HG03039 (cell line): ENCODE data around the gene KCNN2.
A peak's percentile ranks its signal among the peaks of the same experiment; 100 is the strongest.

Experiments
- ATAC-seq: cut with Tn5 transposase; IDR thresholded peaks from one replicate; pipeline ENCODE4 v1.9.1; 2021; ENCODE audit warnings: mild to moderate bottlenecking, moderate library complexity; ENCODE audit not compliant: unreplicated experiment

Gene KCNN2

DNA sequence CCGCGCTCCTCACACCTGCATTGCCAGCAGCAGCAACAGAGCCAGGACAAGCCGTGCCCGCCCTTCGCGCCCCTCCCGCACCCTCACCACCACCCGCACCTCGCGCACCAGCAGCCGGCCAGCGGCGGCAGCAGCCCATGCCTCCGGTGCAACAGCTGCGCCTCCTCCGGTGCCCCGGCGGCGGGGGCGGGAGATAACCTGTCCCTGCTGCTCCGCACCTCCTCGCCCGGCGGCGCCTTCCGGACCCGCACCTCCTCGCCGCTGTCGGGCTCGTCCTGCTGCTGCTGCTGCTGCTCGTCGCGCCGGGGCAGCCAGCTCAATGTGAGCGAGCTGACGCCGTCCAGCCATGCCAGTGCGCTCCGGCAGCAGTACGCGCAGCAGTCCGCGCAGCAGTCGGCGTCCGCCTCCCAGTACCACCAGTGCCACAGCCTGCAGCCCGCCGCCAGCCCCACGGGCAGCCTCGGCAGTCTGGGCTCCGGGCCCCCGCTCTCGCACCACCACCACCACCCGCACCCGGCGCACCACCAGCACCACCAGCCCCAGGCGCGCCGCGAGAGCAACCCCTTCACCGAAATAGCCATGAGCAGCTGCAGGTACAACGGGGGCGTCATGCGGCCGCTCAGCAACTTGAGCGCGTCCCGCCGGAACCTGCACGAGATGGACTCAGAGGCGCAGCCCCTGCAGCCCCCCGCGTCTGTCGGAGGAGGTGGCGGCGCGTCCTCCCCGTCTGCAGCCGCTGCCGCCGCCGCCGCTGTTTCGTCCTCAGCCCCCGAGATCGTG is 517 bp downstream of the KCNN2 start:
- peak; percentile 10 for ATAC-seq

- no peak for ATAC-seq
Measured at GRCh38 chr5:114362977-114363761, 1.3 kb downstream of the KCNN2 start.

DNA sequence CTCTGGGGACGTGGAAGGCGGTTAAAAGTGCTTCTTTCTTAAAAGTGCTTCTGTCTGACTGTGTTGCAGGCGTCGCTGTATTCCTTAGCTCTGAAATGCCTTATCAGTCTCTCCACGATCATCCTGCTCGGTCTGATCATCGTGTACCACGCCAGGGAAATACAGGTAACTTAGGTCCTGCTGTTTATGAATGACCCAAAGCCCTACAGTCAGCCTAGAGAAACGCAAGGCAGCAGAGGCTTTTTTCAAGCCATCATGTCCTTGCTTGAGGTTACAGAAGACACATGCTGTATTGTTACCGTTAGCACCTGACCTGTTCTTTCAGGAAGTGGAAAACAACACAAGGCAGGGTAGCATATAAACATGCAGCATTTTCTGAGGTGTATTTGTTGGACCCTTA is 2.0 kb downstream of the KCNN2 start:
- ATAC-seq, result no peak

DNA sequence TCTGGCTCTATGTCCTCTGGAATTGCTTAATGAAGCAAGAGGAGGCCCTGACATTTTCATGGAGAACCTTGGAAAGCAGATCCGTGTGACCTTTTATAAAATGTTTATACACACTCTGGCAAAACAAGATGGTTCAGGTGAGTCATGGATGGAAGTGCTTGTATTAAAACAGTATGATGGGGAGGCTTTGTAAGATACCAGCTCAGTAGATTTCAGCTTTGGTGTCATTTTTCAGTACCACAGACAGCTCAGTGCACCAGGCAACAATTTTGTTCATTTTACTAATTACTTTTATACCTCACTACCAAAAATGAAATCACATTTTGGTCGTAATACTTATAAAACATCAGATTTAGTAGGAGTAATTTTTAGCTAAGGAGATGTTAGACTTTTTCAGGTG is 5.2 kb downstream of the KCNN2 start:
- no peak for ATAC-seq

DNA sequence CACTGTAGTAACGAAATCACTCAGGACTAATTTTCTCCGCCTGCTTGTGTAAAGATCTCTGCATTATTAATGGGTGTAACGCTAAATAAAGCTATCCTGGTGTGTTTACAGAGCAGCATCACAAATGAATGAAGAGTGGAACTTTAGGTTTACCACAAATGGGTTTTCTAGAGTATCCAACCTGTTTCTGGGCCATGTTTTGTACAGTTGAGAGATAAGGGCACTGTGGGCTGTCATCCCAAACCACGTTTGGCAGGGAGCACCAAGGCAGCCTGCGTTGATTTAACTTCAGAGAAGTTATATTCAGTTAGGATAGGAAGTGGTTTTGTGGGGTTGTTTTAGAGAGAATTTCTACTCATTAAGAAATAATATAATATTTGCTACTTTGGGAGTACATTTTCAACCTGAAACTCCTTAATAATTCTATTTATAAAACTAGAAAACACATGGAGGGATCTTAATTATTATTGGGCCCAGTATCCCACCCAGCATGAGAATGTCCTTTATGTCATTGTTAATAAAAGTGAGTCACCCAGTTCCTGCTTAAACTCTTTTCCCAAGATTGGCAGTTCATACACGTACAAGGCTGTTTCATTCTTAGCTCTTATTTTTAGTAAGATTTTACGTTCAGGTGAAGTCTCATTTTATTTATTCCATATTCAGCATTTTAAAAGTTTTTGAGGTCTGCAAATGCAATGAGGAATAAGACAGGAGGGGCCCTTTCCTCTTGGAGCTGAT is 8.0 kb downstream of the KCNN2 start:
- no peak for ATAC-seq

GRCh38 chr5:114377050-114377844 is 15.4 kb downstream of the KCNN2 start:
- no peak for ATAC-seq

- ATAC-seq, result no peak
Measured at GRCh38 chr5:114377946-114378345, 16.1 kb downstream of the KCNN2 start.

DNA sequence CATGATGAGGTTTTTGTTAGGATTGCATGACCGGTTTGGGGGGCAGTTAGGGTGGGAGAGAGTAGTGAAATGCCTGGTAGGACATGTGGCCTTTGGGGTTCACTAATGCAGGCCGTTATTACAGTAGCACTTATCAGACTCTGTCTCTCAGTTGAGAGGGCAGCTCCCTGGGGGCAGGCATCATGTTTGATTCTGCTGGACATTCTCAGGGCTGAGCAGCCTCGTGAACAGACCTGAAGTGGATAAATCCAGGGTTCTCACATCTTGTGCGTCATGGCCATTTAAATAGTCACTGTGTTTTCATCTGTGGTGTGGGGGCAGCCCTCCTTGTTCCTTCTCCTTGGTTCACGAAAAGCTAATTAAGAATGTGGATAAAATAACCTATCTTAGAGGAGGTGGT is 18.9 kb downstream of the KCNN2 start:
- no peak for ATAC-seq

- no peak for ATAC-seq
Measured at GRCh38 chr5:114387433-114387832, 25.6 kb downstream of the KCNN2 start.

- ATAC-seq, result no peak
Measured at GRCh38 chr5:114390431-114390830, 28.6 kb downstream of the KCNN2 start.

- ATAC-seq, result no peak
Measured at GRCh38 chr5:114391321-114391720, 29.5 kb downstream of the KCNN2 start.

DNA sequence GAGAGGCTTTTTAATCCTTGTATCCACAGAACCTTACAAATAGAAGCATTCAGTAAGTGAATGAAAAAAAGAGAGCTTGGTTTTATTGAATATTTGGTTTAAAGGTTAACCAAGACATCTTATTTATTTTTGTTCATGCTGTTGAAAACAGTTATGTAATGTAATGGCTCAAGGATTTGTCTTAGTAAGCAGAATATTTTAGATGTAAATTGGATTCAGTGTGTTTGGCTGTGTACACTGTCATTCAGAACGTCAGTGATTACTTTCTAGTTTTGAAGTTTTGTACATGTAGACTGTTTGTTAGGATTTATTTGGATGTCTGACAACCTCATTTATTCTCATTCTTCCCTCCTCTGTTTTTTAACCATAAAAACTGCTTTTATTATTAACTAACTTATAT is 31.3 kb downstream of the KCNN2 start:
- ATAC-seq, result no peak

DNA sequence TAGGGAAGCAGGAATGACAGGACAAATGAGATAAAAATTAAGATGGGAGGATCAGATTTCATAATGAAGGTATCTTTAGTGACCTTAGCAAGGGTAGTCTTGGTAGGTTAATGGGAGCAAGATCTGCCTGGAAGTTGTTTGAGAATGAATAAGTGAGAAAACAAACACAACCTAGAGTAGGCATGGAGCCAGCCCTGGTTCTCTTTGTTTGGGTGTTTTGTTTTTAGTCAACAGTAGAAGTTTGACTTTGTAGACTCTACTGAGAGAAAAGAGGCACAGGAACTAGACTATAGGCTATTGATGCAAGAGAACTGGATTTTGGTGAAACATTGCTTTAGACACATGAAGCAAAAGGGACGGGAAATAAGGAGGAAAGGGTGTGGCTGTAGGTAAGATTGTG is 40.3 kb downstream of the KCNN2 start:
- no peak for ATAC-seq

- ATAC-seq, result no peak
Measured at GRCh38 chr5:114407783-114408182, 45.9 kb downstream of the KCNN2 start.

DNA sequence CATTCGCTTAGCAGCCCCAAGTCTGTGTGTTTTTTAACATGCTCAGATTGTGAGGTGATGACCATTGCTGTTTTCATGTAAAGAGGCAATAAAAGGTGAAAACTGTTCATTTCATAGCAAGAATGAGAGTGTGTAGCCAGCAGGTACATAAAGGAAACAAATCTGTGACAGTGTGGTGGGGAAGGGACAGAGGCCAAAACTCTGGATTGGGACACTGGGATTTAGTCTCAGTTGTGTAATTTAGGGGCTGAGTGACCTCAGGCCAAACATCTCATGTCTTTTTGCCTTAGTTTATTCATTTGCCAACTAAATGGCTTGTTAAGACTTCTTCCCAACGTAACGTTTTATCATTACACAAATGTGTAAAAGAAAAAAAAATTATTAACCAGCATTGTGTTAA is 47.0 kb downstream of the KCNN2 start:
- no peak for ATAC-seq

DNA sequence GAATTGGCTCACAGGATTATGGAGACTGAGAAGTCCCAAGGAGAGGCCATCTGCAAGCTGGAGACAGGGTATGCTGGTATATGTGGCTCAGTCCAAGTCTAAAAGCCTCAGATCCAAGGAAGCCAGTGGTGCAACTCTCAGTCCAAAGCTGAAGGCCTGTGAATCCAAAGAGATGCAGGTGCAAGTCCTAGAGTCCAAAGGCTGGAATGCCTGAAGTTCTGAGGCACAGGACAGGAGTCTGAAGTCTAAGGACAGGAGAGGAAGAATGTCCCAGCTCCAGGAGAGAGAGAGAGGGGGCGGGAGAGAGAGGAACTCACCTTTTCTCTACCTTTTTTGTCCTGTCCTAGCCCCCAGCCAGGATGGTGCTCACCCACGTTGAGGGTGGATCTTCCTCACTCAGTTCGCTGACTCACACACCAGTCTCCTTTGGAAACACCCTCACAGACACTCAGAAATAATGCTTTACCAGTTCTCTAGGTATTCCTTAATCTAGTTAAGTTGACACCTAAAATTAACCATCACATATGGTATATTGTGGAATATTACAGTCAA is 49.6 kb downstream of the KCNN2 start:
- no peak for ATAC-seq

DNA sequence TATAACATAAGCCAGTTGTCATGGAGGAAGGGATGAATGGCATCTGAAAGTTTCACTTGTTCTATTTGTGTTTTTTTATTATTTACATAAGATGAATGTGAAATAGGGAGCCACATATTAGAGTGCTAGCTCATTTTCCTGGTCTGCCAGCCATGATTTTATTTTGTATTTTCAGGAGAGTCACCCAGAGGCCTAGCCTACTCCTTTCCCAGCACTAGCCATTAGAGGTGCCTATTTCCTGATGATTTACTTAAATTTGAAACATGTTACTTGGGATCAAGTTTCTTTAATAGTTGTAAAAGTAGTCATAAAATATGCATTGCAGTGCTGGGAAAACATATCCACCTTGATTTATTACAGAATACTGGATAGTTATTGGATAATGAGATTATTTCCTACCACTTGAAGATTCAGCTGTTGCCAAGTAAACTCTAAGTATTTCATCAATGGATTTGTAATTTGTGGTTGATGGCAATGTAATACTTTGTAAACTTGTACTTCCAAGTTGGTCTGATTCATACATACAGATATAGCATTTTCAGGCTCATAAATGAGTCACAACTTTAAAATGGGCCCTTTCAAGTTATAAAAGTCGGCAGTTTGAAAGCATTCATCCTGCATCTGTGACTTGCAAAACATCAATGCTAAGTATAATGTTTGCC is 50.8 kb downstream of the KCNN2 start:
- no peak for ATAC-seq

GRCh38 chr5:114415760-114416159 is 53.9 kb downstream of the KCNN2 start:
- no peak for ATAC-seq

GRCh38 chr5:114416254-114416653 is 54.4 kb downstream of the KCNN2 start:
- no peak for ATAC-seq

DNA sequence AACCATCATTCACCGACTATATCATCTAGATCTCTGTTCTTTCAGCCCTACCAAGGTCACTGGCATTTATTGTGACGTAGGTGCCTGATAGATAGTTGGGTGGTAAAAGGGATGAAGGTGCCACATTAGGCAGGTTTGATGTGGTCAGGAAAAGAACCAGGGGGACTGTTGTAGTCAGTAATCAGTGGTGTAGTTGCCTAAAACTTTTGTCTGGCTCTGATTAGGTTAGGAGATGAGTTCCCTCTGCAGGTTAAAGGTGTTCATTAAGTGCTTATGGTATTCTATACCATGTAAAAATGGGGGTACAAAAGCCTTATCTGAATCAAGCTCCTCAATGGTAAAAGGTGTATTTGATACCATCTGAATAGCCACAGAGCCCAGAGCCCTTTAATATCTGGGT is 55.6 kb downstream of the KCNN2 start:
- ATAC-seq, result no peak
